IMR-90 (cell line): ENCODE measurements around the gene ARHGAP23. TPM values are rescaled to one million over a fixed set of nuclear protein-coding genes. Genes with fewer than 3 reads are reported as not detected.

Experiments used
- ATAC-seq: fragments of 200-7000 bp; cut with Tn5 transposase; 2 replicates; pipeline ENCODE4 v1.9.1; 2020; ENCODE audit warnings: low read depth, mild to moderate bottlenecking, moderate library complexity
- BruUV-seq: library from RNA; stranded (reverse); fragments of 400-500 nt; replicated peaks from 2 replicates; lab custom pipeline; 2021; lab: Mats Ljungman, UMichigan
- CTCF ChIA-PET: fragments of 300-600 bp; formaldehyde crosslinking; extraction: SDS; loops from one replicate; lab custom pipeline; 2021; ENCODE audit warnings: antibody characterized with exemption; lab: Yijun Ruan, JAX
- POLR2A ChIA-PET: fragments of 300-600 bp; sonication (Branson Sonifier 250); formaldehyde crosslinking; loops from one replicate; lab custom pipeline; 2022; ENCODE audit warnings: antibody characterized with exemption; ENCODE audit not compliant: unreplicated experiment; lab: Charles Lee
- DNase-seq: peaks from one replicate; pipeline ENCODE4 v3.0.0; 2013
- H2AFZ ChIP-seq: replicated peaks from 2 replicates; pipeline ENCODE3; 2013; ENCODE audit warnings: low read length, mild to moderate bottlenecking; ENCODE audit not compliant: poor library complexity
- H2AK5ac ChIP-seq: 2 replicates; pipeline ENCODE4 v1.6.1; 2013; ENCODE audit warnings: low read depth, low read length, inconsistent platforms
- H2AK9ac ChIP-seq: replicated peaks from 2 replicates; pipeline ENCODE3; 2013; ENCODE audit warnings: mild to moderate bottlenecking, low read depth, low read length, moderate library complexity; ENCODE audit not compliant: poor library complexity
- H2BK120ac ChIP-seq: 2 replicates; pipeline ENCODE4 v1.6.1; 2013; ENCODE audit warnings: low read depth, low read length, inconsistent platforms
- H2BK15ac ChIP-seq: 3 replicates; pipeline ENCODE4 v1.6.1; 2013; ENCODE audit warnings: low read depth, low read length, inconsistent platforms
- H2BK20ac ChIP-seq: 2 replicates; pipeline ENCODE4 v1.6.1; 2013; ENCODE audit warnings: low read depth, mild to moderate bottlenecking, inconsistent platforms, low read length, moderate library complexity
- H2BK5ac ChIP-seq: 2 replicates; pipeline ENCODE4 v1.6.1; 2013; ENCODE audit warnings: mild to moderate bottlenecking, low read depth, low read length, inconsistent platforms; ENCODE audit not compliant: poor library complexity, severe bottlenecking
- H3K14ac ChIP-seq: replicated peaks from 2 replicates; pipeline ENCODE4 v1.6.1; 2013; ENCODE audit warnings: low read depth, low read length, inconsistent platforms
- H3K18ac ChIP-seq: 2 replicates; pipeline ENCODE4 v1.6.1; 2013; ENCODE audit warnings: low read depth, low read length, control low read depth
- H3K23ac ChIP-seq: 2 replicates; pipeline ENCODE4 v1.6.1; 2013; ENCODE audit warnings: low read depth, low read length, inconsistent platforms
- H3K27ac ChIP-seq: 2 replicates; pipeline ENCODE4 v1.5.1; 2013; ENCODE audit warnings: mild to moderate bottlenecking, control low read depth, low read length; ENCODE audit not compliant: insufficient read depth
- H3K27me3 ChIP-seq: 2 replicates; pipeline ENCODE4 v1.6.1; 2013; ENCODE audit warnings: low read length; ENCODE audit not compliant: control insufficient read depth, insufficient read depth
- H3K36me3 ChIP-seq: 2 replicates; pipeline ENCODE4 v1.6.1; 2013; ENCODE audit warnings: low read length, mixed read lengths; ENCODE audit not compliant: control insufficient read depth, insufficient read depth
- H3K4ac ChIP-seq: 2 replicates; pipeline ENCODE4 v1.6.1; 2013; ENCODE audit warnings: low read depth, low read length, inconsistent platforms
- H3K4me1 ChIP-seq: 2 replicates; pipeline ENCODE4 v1.6.1; 2013; ENCODE audit warnings: low read length, mixed read lengths; ENCODE audit not compliant: control insufficient read depth, insufficient read depth
- H3K4me2 ChIP-seq: 2 replicates; pipeline ENCODE4 v1.6.1; 2013; ENCODE audit warnings: low read depth, mild to moderate bottlenecking, control low read depth, low read length, moderate library complexity
- H3K4me3 ChIP-seq: 2 replicates; pipeline ENCODE4 v1.5.1; 2013; ENCODE audit warnings: low read depth, mild to moderate bottlenecking, control low read depth, low read length, moderate library complexity; ENCODE audit not compliant: insufficient read depth
- H3K56ac ChIP-seq: 2 replicates; pipeline ENCODE4 v1.6.1; 2013; ENCODE audit warnings: low read length, inconsistent platforms; ENCODE audit not compliant: insufficient read depth; ENCODE audit errors: extremely low read depth
- H3K79me1 ChIP-seq, 2 experiments: 2 replicates each; pipeline ENCODE4 v1.6.1; 2013; ENCODE audit warnings: low read length in 2 of 2, inconsistent platforms in 1 of 2, low read depth in 1 of 2
- H3K9ac ChIP-seq: 2 replicates; pipeline ENCODE4 v1.6.1; 2013; ENCODE audit warnings: low read depth, low read length, control low read depth
- H3K9me1 ChIP-seq: 2 replicates; pipeline ENCODE4 v1.6.1; 2013; ENCODE audit warnings: low read length, inconsistent platforms; ENCODE audit not compliant: insufficient read depth
- H3K9me3 ChIP-seq: 2 replicates; pipeline ENCODE4 v1.6.1; 2013; ENCODE audit warnings: low read length; ENCODE audit not compliant: control insufficient read depth, insufficient read depth
- H4K20me1 ChIP-seq: 2 replicates; pipeline ENCODE4 v1.6.1; 2013; ENCODE audit warnings: low read length, inconsistent platforms; ENCODE audit not compliant: insufficient read depth
- H4K5ac ChIP-seq: 2 replicates; pipeline ENCODE4 v1.6.1; 2013; ENCODE audit warnings: mild to moderate bottlenecking, low read depth, low read length, control low read depth
- H4K8ac ChIP-seq, 2 experiments: 2 replicates each; pipeline ENCODE4 v1.6.1; 2013; ENCODE audit warnings: low read depth in 2 of 2, low read length in 2 of 2, control low read depth in 1 of 2, inconsistent platforms in 1 of 2
- H4K91ac ChIP-seq: 2 replicates; pipeline ENCODE4 v1.6.1; 2013; ENCODE audit warnings: low read depth, low read length, inconsistent platforms; ENCODE audit not compliant: insufficient read depth
- BHLHE40 ChIP-seq: fragments of 150-350 bp; IDR thresholded peaks from 2 replicates; pipeline ENCODE4 v1.6.1; 2016; ENCODE audit warnings: mild to moderate bottlenecking, low read depth, low read length
- MAZ ChIP-seq: IDR thresholded peaks from 2 replicates; pipeline ENCODE4 v1.6.1; 2012; ENCODE audit warnings: low read depth, mild to moderate bottlenecking, low read length, improper control_type of control experiment, moderate library complexity, borderline replicate concordance
- RAD21 ChIP-seq: IDR thresholded peaks from 2 replicates; pipeline ENCODE4 v1.6.1; 2012; ENCODE audit warnings: low read length, improper control_type of control experiment
- WGBS, 2 experiments: methylation state at CpG; one replicate each; pipeline versions ENCODE4 v1.1.5 to v1.1.7; 2013; ENCODE audit warnings: missing lambda C conversion rate in 2 of 2; ENCODE audit not compliant: insufficient read length in 1 of 2; ENCODE audit errors: extremely low coverage in 2 of 2; 5-methylcytosine and 5-hydroxymethylcytosine counted together
- dilution Hi-C: fragments of 300-500 bp; cut with HindIII; formaldehyde crosslinking; loops from one replicate; pipeline ENCODE4 v1.14.3; 2018; ENCODE audit warnings: low sequenced_read_pairs; ENCODE audit not compliant: unreplicated experiment
- in situ Hi-C: fragments of 300-500 bp; cut with MboI; formaldehyde crosslinking; loops from 3 replicates; pipeline ENCODE4 v1.14.3; 2019; ENCODE audit warnings: low sequenced_read_pairs, inconsistent platforms, mixed read lengths
- intact Hi-C: fragments of 100-400 bp; cut with micrococcal nuclease; formaldehyde crosslinking; loops from 2 replicates; pipeline ENCODE4 v1.10.0; 2022
- polyA plus RNA-seq, 3 experiments: library from polyadenylated mRNA; depleted of rRNA; stranded (reverse); fragments of >200 nt; gene quantifications; 2 replicates each; pipeline ENCODE4 v1.2.3, GENCODE V29; 2012; ENCODE audit warnings: low replicate concordance in 1 of 3
- total RNA-seq: library from RNA; depleted of rRNA; stranded (reverse); fragments of >200 nt; gene quantifications from 2 replicates; pipeline ENCODE4 v1.2.3, GENCODE V29; 2012

The ARHGAP23 gene
- total and polyA plus RNA-seq, 2 of the 4 experiments (the other 2 are of a cell fraction): 9.3 to 43.3 TPM

DNA sequence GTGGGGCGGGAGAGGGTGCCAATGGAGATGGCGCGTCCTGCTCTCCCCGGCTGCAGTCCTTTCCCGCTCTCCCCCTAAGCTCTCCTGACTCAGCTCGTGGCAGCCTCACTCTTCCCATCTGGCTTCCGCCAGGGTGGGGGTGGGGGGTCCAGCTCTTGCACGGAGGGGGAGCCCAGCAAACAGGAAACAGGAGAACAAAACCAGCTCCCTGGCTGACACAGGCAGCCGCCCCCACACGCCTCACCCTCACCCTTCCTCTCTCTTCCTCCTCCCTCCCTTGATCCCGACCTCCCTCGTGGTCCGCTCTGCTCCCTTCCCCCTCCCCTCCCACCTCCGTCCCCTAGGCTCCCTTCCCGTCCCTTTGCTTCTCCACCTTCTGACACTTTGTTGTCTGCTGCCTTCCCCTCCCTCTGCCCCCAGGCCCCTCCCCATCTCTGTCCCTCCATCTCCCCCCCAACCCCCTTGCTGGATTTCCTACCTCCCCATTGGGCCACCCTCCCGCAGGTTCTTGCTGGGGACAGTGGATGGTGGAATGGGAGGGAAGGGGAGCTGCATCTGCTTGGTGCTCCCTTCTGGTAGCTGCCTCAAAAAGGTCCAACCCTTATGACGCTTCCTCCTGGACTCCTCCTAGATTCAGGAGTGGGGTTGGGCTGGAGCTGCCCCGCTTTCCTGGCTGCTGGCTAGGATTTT is 23.7 kb downstream of the ARHGAP23 start (continued):
- peak; percentile 79 for TF ChIP-seq MAZ
- TF ChIP-seq BHLHE40: peak; percentile 56

DNA sequence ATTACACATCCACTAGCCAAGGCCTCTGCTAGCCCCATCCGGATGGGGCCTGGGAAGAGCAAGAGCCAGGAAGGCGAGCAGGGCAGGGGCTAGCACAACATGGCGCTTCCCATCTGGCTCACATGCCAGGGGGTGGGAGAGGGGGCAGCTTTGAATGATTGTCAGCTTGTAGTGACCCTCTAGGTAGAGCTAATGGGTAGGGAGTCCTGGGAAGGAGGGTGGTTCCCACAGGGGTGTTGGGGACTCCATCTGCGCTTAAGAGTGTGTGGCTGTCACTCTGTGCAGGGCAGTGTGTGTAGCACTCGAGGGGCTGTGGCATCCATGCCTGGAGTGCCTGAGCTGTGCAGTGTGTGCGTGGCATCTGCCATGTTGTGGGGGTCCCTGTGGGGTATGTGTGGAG is 24.5 kb downstream of the ARHGAP23 start:
- H3K79me1 ChIP-seq: peaks cover 46 to 91% of the 10 kb centered on the region in 2 experiments
- H3K4me2 ChIP-seq: no peak overlapping the region
- TF ChIP-seq RAD21: no peak
- peak overlapping the region; percentile 98 for H2BK5ac ChIP-seq
- in situ Hi-C loops: no loop called here
- dilution Hi-C loops: no loop called here
- peaks cover 49% of the 10 kb centered on the region for H4K20me1 ChIP-seq
- peak overlapping the region; percentile 62 for H3K18ac ChIP-seq
- CTCF ChIA-PET: no interaction called here
- peak overlapping the region; percentile 26 for H2AFZ ChIP-seq
- DNase-seq (no peak), ATAC-seq (no peak)
- H3K9me3 ChIP-seq: no peaks in the 10 kb centered on the region
- no peaks in the 10 kb centered on the region for H3K27me3 ChIP-seq
- H4K91ac ChIP-seq: peak overlapping the region; percentile 100
- H2BK20ac ChIP-seq: peak overlapping the region; percentile 91
- peak overlapping the region; percentile 65 to 98 for H4K8ac ChIP-seq
- H3K23ac ChIP-seq: peak overlapping the region; percentile 90
- peak overlapping the region; percentile 25 for H3K9ac ChIP-seq
- peak overlapping the region; percentile 97 for H2BK15ac ChIP-seq
- peaks cover 53% of the 10 kb centered on the region for H3K9me1 ChIP-seq
- H3K4me3 ChIP-seq: no peak overlapping the region
- BruUV-seq: no TSS peak
- peak overlapping the region; percentile 92 for H3K14ac ChIP-seq
- POLR2A ChIA-PET: no interaction called here
- H3K36me3 ChIP-seq: peaks cover 7% of the 10 kb centered on the region; the same call in 1 of the 2 replicates
- peak overlapping the region; percentile 100 for H3K4ac ChIP-seq
- intact Hi-C loops: no loop called here
- H2AK9ac ChIP-seq: peak overlapping the region; percentile 95
- peaks cover 61% of the 10 kb centered on the region for H3K4me1 ChIP-seq
- peak overlapping the region; percentile 100 for H2AK5ac ChIP-seq
- H2BK120ac ChIP-seq: peak overlapping the region; percentile 92
- H3K56ac ChIP-seq: peak overlapping the region; percentile 70
- H3K27ac ChIP-seq: peak overlapping the region; percentile 99
- H4K5ac ChIP-seq: peak overlapping the region; percentile 79
- 83% methylated on average over 2 of the region's 6 CpGs; no CpG with 5 or more reads in 1 of the 2 experiments for WGBS, 2 experiments
